Measurements from ENCODE around the gene CEP162.
"Not testable (repeated sequence)": the region's sequence is repeated elsewhere in the genome, so short reads cannot be mapped to it uniquely, and the experiment has no call there.

DNA sequence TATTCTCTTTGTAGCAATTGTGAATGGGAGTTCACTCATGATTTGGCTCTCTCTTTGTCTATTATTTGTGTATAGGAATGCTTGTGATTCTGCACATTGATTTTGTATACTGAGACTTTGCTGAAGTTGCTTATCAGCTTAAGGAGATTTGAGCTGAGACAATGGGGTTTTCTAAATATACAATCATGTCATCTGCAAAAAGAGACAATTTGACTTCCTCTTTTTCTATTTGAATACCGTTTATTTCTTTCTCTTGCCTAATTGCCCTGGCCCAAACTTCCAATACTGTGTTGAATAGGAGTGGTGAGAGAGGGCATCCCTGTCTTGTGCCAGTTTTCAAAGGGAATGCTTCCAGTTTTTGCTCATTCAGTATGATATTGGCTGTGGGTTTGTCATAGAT lies 116.1 kb downstream of the CEP162 start:
- not testable (repeated sequence) for TF ChIP-seq CTCF (conservative IDR thresholded peaks at IDR 0.05 in 1 of 2, IDR thresholded peaks at IDR 0.05 in 1 of 2; ENCODE audit: low read depth in 1 of 2, low read length in 2 of 2); EZH2 (IDR thresholded peaks at IDR 0.05; ENCODE audit: low read length, missing control alignments)

Measured in fibroblast of lung (primary cell).